DMS53 (cell line): ENCODE results near the gene CCSER1.
"Not testable (repeated sequence)": the region's sequence is repeated elsewhere in the genome, so short reads cannot be mapped to it uniquely, and the experiment has no call there.

Experiments used
- DNase-seq: peaks from one replicate; lab custom pipeline; 2025; lab: John Stamatoyannopoulos, UW

CCSER1 gene

DNA sequence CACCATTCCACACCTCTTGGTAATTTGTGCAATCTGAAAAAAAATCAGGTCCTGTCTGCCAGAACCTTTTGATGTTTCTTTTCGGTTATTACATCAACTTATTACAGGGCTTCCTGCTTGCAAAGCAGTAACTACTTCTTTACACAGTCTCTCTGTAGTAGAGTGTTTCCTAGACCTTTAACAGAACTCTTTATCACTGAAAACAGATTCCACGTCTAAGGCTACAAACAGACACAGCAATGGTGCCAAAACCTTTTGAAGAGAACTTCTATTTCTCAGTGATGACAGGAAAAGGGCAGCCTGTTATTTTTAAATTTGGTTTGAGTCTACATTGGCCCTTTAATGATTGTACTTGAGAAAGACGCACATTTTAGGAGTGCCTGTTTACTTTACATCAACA is 1463.1 kb downstream of the CCSER1 start:
- no peak for DNase-seq

DNA sequence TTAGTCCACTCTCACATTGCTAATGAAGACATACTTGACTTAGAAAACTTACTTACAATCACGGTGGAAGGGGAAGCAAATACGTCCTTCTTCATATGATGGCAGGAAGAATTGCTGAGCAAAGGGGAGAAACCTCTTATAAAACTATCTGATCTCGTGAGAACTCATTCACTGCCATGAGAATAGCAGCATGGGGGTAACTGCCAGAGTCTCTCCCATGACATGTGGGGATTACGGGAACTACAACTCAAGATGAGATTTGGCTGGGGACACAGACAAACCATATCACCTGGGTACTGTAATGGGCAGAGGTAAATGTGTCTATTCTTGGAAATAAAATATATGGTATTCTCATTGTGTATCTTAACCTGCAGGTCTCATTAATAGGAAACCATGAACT is 1464.9 kb downstream of the CCSER1 start:
- DNase-seq: no peak

DNA sequence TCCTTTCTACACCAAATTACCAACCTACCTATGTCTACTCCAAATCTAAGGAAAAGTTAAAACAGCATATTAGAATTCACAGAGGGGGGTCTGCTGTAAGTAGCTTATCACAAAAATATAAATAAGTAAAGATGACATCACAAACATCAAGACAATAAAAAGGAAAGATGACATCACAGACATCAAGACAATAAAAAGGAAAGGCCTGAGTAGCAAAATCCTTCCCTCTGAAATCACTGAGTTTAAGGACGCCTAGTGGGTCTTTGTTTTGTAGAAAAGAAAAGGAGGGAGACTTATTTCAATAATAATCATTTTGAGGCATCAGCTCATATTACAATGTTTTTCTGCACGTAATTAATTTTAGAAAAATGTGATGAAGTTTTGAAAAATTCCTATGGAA is 1469.5 kb downstream of the CCSER1 start:
- DNase-seq: no peak

DNA sequence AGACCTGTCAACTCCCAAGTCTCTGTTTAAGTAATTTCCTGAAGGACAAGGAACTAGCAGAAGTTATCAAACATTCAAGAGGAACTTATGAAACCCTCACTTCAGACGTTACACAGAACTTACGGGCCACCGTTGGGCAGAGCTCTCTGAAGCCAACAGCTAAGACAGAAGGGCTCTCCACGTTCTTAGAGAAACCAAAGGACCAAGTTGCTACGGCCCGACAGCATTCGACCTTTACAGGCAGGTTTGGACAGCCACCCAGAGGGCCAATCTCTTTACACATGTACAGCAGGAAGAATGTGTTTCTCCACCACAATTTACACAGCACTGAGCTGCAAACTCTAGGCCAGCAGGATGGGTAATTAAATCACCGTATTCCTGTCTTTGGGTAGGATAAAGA is 1471.5 kb downstream of the CCSER1 start:
- DNase-seq: no peak

DNA sequence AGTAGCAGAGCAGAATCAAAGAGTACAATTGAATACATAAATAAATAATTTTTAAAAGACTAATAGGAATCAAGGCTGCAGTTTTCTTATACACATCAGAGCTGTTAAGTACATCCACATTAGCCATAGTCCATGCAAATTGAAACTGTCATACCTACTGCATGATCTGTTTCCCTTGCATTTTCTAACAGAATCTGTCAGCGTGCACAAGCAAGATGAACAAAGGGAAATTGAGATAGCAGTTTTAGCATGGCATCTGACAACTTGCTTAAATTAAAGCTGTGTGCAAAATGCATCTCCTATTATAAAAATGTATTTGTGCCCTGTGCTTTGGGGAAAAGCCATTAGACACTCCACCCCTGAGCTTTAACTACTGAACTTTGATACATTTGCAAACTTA is 1473.1 kb downstream of the CCSER1 start:
- DNase-seq: no peak

DNA sequence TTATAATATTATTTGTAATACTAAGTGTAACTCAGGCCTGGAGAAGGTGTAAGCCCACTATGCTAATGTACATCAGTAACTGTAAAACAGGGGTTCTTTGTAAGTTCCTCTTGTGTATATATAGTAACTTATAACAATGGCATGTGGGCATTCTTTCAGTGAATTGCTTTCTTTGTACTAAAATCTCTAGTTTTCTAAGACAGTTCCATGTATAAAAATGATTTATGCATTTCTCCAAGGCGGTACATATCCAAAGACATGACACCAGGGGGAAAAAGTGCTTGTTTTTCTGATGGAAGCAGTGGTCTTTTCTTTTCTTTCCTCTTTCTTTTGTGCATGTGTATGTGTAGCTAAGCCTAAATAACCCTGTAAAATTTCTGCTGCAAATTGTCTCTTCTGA is 1474.2 kb downstream of the CCSER1 start:
- no peak for DNase-seq

DNA sequence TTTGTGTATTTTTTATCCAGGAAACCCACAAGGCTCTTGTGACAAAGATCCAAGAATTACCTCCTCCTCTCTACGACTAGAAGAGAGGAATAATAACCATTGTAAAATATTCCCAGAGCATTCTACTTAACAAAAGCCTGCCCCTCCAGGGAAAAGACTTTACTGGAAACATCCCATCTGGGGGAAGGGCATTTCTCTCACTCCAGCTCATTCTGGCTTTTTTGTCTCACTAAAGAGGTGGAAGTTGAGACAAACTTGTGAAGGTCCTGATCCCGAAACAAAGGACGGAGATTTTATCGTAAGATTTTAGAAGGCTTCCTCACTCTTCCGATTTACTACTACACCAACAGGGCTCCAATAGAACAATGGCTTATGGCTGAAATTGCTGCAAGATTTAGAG is 1484.6 kb downstream of the CCSER1 start:
- DNase-seq: no peak

DNA sequence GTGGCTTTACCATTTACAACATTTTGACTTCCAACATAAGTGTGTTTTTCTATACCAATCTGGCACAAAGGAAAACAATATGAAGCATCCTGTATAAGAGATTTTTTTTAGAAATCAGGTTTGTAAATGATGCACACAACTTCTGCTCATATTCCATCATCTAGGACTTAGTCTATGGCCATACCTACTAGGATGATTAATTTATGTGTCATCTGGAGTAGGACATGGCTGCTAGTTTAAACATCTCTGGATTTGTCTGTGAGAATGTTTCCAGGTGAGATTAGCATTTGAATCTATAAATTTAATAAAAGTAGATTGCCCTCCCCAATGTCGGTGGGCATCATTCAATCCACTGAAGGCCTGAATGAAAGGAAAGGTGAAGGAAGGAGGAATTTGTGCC is 1493.8 kb downstream of the CCSER1 start:
- DNase-seq: no peak

DNA sequence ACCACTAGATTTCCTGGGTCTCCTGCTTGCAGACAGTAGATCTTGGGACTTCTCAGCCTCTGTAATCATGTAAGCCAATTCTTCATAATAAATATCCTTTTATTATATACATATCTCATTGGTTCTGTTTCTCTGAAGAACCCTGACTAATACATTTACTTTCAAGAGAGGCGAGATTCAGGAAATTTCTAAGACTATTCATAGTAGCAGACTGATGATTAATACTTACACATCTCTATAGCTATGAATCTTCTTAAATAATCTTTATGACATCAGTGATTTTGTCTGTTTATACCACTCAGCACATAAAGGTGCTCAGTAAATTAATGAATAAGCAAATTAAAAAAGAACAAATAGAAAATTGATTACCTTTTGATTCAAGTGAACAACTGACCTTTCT is 1494.3 kb downstream of the CCSER1 start:
- DNase-seq: no peak

DNA sequence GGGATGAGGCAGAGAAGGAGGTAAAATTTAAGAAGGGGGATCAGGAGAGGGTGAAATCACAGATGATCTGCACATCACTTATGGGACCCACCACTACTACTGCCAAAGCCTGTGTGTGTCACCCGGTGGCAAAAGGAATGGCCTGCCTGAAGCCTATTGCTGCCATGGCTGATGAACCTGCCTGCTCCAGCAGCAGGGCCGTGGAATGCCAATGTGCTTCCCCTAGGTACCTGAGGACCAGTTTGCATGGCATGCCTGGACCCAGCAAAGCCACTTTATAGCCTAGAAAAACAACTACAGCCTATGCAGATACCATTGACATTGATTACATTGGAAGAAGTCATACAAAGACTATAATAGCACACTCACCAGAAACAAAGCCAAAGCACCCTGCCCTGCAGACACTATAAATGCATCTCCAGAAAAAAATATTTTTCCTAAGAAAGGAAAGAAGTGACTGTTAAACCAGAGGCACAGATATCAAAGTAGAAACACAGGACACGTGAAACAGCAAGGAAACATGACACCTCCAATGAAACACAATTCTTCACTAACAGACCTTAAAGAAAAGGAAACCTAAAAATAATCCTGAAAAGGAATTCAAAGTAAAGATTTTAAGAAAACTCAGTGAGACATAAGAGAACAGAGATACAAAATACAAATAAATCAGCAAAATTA is 1495.9 kb downstream of the CCSER1 start:
- no peak for DNase-seq

DNA sequence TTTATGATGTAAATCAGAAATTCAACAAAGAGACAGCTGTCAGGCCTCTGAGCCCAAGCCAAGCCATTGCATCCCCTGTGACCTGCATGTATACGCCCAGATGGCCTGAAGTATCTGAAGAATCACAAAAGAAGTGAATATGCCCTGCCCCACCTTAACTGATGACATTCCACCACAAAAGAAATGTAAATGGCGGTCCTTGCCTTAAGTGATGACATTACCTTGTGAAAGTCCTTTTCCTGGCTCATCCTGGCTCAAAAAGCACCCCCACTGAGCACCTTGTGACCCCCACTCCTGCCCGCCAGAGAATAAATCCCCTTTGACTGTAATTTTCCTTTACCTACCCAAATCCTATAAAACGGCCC is 1496.4 kb downstream of the CCSER1 start:
- not testable (repeated sequence) for DNase-seq

DNA sequence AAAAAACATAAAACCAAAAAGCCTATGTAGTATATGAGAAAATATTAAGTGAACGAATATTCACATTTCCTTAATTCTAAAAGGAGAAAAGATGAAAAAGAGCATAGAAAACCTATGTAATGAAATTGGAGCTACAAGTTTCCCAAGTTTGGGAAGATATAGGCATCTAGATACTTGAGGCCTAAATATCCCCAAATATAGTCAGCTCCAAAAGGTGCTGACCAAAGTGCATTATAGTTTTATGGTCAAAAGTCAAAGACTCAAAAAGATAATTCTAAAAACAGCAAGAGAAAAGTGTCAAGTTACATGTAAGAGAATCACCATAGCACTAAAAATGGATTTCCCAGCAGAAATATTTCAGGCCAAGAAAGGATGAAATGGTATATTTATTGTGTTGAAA is 1502.9 kb downstream of the CCSER1 start:
- DNase-seq: no peak

DNA sequence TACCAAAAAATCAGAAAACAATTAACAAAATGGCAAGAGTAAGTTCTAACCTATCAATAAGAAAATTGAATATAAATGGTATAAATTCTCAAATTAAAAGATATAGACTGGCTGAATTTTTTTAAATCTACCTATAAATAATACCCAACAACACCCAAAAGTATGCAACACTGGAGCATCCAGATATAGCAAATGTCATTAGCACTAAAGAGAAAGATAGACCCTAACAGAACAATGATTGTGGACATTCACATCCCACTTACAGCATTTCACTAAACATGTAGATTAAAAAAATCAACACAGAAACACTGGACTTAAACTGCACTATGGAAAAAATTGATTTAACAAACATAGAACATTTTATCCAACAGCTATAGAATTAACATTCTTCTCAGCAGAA is 1503.6 kb downstream of the CCSER1 start:
- no peak for DNase-seq

DNA sequence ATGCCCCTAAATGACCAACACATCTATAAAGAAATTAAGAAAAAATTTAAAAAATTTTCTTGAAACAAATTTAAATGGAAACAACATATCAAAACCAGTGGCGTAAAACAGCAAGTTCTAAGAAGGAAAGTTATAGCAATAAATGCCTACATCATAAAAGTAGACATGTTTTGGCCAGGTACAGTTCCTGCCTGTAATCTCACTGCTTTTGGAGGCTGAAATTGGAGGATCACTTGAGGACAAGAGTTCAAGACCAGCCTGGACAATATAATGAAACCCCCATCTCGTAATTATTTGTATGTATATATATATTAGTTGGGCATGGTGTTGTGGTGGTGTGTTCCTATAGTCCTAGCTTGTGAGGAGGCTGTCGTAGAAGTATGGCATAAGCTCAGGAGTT is 1504.1 kb downstream of the CCSER1 start:
- no peak for DNase-seq

DNA sequence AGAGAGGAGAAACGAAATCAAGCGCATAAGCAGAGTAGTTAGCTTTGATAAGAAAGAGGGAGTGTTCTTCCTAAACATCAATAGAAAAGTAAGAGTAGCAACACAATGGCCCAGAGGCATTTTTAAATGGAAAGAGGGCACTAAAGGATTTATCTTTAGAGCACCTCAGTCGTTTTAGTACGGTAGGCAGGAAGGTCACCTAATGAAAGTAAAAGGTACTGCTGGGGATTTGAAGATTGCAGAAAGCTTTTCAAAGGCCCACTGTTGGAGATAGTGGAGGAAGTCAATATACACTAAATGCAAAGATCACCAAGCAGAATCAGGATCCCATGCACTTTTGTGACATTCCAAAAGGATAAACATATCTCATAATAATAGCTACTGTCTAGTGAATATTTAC is 1508.9 kb downstream of the CCSER1 start:
- DNase-seq: no peak
